IMR-90 (cell line): ENCODE data around the gene CKLF. TPM values are rescaled to one million over a fixed set of nuclear protein-coding genes. Genes with fewer than 3 reads are reported as not detected.
A peak's percentile ranks its signal among the peaks of the same experiment; 100 is the strongest.

Experiments
- ATAC-seq: fragments of 200-7000 bp; cut with Tn5 transposase; 2 replicates; pipeline ENCODE4 v1.9.1; 2020; ENCODE audit warnings: low read depth, mild to moderate bottlenecking, moderate library complexity
- BruUV-seq: library from RNA; stranded (reverse); fragments of 400-500 nt; replicated peaks from 2 replicates; lab custom pipeline; 2021; lab: Mats Ljungman, UMichigan
- CTCF ChIA-PET: fragments of 300-600 bp; formaldehyde crosslinking; extraction: SDS; loops from one replicate; lab custom pipeline; 2021; ENCODE audit warnings: antibody characterized with exemption; lab: Yijun Ruan, JAX
- POLR2A ChIA-PET: fragments of 300-600 bp; sonication (Branson Sonifier 250); formaldehyde crosslinking; loops from one replicate; lab custom pipeline; 2022; ENCODE audit warnings: antibody characterized with exemption; ENCODE audit not compliant: unreplicated experiment; lab: Charles Lee
- DNase-seq: peaks from one replicate; pipeline ENCODE4 v3.0.0; 2013
- H2AFZ ChIP-seq: replicated peaks from 2 replicates; pipeline ENCODE3; 2013; ENCODE audit warnings: low read length, mild to moderate bottlenecking; ENCODE audit not compliant: poor library complexity
- H2AK5ac ChIP-seq: 2 replicates; pipeline ENCODE4 v1.6.1; 2013; ENCODE audit warnings: low read depth, low read length, inconsistent platforms
- H2AK9ac ChIP-seq: replicated peaks from 2 replicates; pipeline ENCODE3; 2013; ENCODE audit warnings: mild to moderate bottlenecking, low read depth, low read length, moderate library complexity; ENCODE audit not compliant: poor library complexity
- H2BK120ac ChIP-seq: 2 replicates; pipeline ENCODE4 v1.6.1; 2013; ENCODE audit warnings: low read depth, low read length, inconsistent platforms
- H2BK15ac ChIP-seq: 3 replicates; pipeline ENCODE4 v1.6.1; 2013; ENCODE audit warnings: low read depth, low read length, inconsistent platforms
- H2BK20ac ChIP-seq: 2 replicates; pipeline ENCODE4 v1.6.1; 2013; ENCODE audit warnings: low read depth, mild to moderate bottlenecking, inconsistent platforms, low read length, moderate library complexity
- H2BK5ac ChIP-seq: 2 replicates; pipeline ENCODE4 v1.6.1; 2013; ENCODE audit warnings: mild to moderate bottlenecking, low read depth, low read length, inconsistent platforms; ENCODE audit not compliant: poor library complexity, severe bottlenecking
- H3K14ac ChIP-seq: replicated peaks from 2 replicates; pipeline ENCODE4 v1.6.1; 2013; ENCODE audit warnings: low read depth, low read length, inconsistent platforms
- H3K18ac ChIP-seq: 2 replicates; pipeline ENCODE4 v1.6.1; 2013; ENCODE audit warnings: low read depth, low read length, control low read depth
- H3K23ac ChIP-seq: 2 replicates; pipeline ENCODE4 v1.6.1; 2013; ENCODE audit warnings: low read depth, low read length, inconsistent platforms
- H3K27ac ChIP-seq: 2 replicates; pipeline ENCODE4 v1.5.1; 2013; ENCODE audit warnings: mild to moderate bottlenecking, control low read depth, low read length; ENCODE audit not compliant: insufficient read depth
- H3K27me3 ChIP-seq: 2 replicates; pipeline ENCODE4 v1.6.1; 2013; ENCODE audit warnings: low read length; ENCODE audit not compliant: control insufficient read depth, insufficient read depth
- H3K36me3 ChIP-seq: 2 replicates; pipeline ENCODE4 v1.6.1; 2013; ENCODE audit warnings: low read length, mixed read lengths; ENCODE audit not compliant: control insufficient read depth, insufficient read depth
- H3K4ac ChIP-seq: 2 replicates; pipeline ENCODE4 v1.6.1; 2013; ENCODE audit warnings: low read depth, low read length, inconsistent platforms
- H3K4me1 ChIP-seq: 2 replicates; pipeline ENCODE4 v1.6.1; 2013; ENCODE audit warnings: low read length, mixed read lengths; ENCODE audit not compliant: control insufficient read depth, insufficient read depth
- H3K4me2 ChIP-seq: 2 replicates; pipeline ENCODE4 v1.6.1; 2013; ENCODE audit warnings: low read depth, mild to moderate bottlenecking, control low read depth, low read length, moderate library complexity
- H3K4me3 ChIP-seq: 2 replicates; pipeline ENCODE4 v1.5.1; 2013; ENCODE audit warnings: low read depth, mild to moderate bottlenecking, control low read depth, low read length, moderate library complexity; ENCODE audit not compliant: insufficient read depth
- H3K56ac ChIP-seq: 2 replicates; pipeline ENCODE4 v1.6.1; 2013; ENCODE audit warnings: low read length, inconsistent platforms; ENCODE audit not compliant: insufficient read depth; ENCODE audit errors: extremely low read depth
- H3K79me1 ChIP-seq, 2 experiments: 2 replicates each; pipeline ENCODE4 v1.6.1; 2013; ENCODE audit warnings: low read length in 2 of 2, inconsistent platforms in 1 of 2, low read depth in 1 of 2
- H3K9ac ChIP-seq: 2 replicates; pipeline ENCODE4 v1.6.1; 2013; ENCODE audit warnings: low read depth, low read length, control low read depth
- H3K9me1 ChIP-seq: 2 replicates; pipeline ENCODE4 v1.6.1; 2013; ENCODE audit warnings: low read length, inconsistent platforms; ENCODE audit not compliant: insufficient read depth
- H3K9me3 ChIP-seq: 2 replicates; pipeline ENCODE4 v1.6.1; 2013; ENCODE audit warnings: low read length; ENCODE audit not compliant: control insufficient read depth, insufficient read depth
- H4K20me1 ChIP-seq: 2 replicates; pipeline ENCODE4 v1.6.1; 2013; ENCODE audit warnings: low read length, inconsistent platforms; ENCODE audit not compliant: insufficient read depth
- H4K5ac ChIP-seq: 2 replicates; pipeline ENCODE4 v1.6.1; 2013; ENCODE audit warnings: mild to moderate bottlenecking, low read depth, low read length, control low read depth
- H4K8ac ChIP-seq, 2 experiments: 2 replicates each; pipeline ENCODE4 v1.6.1; 2013; ENCODE audit warnings: low read depth in 2 of 2, low read length in 2 of 2, control low read depth in 1 of 2, inconsistent platforms in 1 of 2
- H4K91ac ChIP-seq: 2 replicates; pipeline ENCODE4 v1.6.1; 2013; ENCODE audit warnings: low read depth, low read length, inconsistent platforms; ENCODE audit not compliant: insufficient read depth
- CEBPB ChIP-seq: IDR thresholded peaks from 2 replicates; pipeline ENCODE4 v1.6.1; 2012; ENCODE audit warnings: low read depth, low read length, improper control_type of control experiment
- FOS ChIP-seq: fragments of 150-350 bp; IDR thresholded peaks from 2 replicates; pipeline ENCODE4 v1.6.1; 2016; ENCODE audit warnings: low read depth, low read length
- RAD21 ChIP-seq: IDR thresholded peaks from 2 replicates; pipeline ENCODE4 v1.6.1; 2012; ENCODE audit warnings: low read length, improper control_type of control experiment
- RCOR1 ChIP-seq: IDR thresholded peaks from 2 replicates; pipeline ENCODE4 v1.6.1; 2012; ENCODE audit warnings: mild to moderate bottlenecking, low read length, improper control_type of control experiment; ENCODE audit not compliant: insufficient replicate concordance
- RFX5 ChIP-seq: IDR thresholded peaks from 2 replicates; pipeline ENCODE4 v1.8.0; 2012; ENCODE audit warnings: low read depth, mild to moderate bottlenecking, low read length, moderate library complexity
- WGBS, 2 experiments: methylation state at CpG; one replicate each; pipeline versions ENCODE4 v1.1.5 to v1.1.7; 2013; ENCODE audit warnings: missing lambda C conversion rate in 2 of 2; ENCODE audit not compliant: insufficient read length in 1 of 2; ENCODE audit errors: extremely low coverage in 2 of 2; 5-methylcytosine and 5-hydroxymethylcytosine counted together
- dilution Hi-C: fragments of 300-500 bp; cut with HindIII; formaldehyde crosslinking; loops from one replicate; pipeline ENCODE4 v1.14.3; 2018; ENCODE audit warnings: low sequenced_read_pairs; ENCODE audit not compliant: unreplicated experiment
- in situ Hi-C: fragments of 300-500 bp; cut with MboI; formaldehyde crosslinking; loops from 3 replicates; pipeline ENCODE4 v1.14.3; 2019; ENCODE audit warnings: low sequenced_read_pairs, inconsistent platforms, mixed read lengths
- intact Hi-C: fragments of 100-400 bp; cut with micrococcal nuclease; formaldehyde crosslinking; loops from 2 replicates; pipeline ENCODE4 v1.10.0; 2022
- polyA plus RNA-seq, 3 experiments: library from polyadenylated mRNA; depleted of rRNA; stranded (reverse); fragments of >200 nt; gene quantifications; 2 replicates each; pipeline ENCODE4 v1.2.3, GENCODE V29; 2012; ENCODE audit warnings: low replicate concordance in 1 of 3
- total RNA-seq: library from RNA; depleted of rRNA; stranded (reverse); fragments of >200 nt; gene quantifications from 2 replicates; pipeline ENCODE4 v1.2.3, GENCODE V29; 2012
- TF ChIP-seq, protein P1 (sequence below): fragments of 150-350 bp; IDR thresholded peaks from 2 replicates; pipeline ENCODE4 v1.6.1; 2016; ENCODE audit warnings: low read depth, mild to moderate bottlenecking, low read length, moderate library complexity, borderline replicate concordance

The CKLF gene
- total and polyA plus RNA-seq, 2 of the 4 experiments (the other 2 are of a cell fraction): 60.8 to 92.2 TPM

DNA sequence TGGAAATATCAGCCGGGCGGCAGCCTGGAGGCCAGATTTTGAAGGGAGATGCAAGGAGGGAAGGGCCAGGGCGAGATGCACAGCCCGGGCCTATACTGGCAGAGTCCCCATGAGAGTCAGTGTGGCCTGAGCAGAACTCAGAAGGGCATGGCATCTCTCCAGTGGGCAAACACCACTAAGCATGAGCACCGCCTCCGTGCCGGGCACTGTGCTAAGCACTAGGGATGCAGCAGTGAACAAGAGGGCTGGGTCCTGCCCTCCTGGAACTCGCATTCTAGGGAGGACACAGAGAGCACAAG, 35.9 kb upstream of the CKLF start:
- Histone ChIP-seq H3K9me1 (peaks cover 48% of the 10 kb centered on the region), H4K8ac (peak overlapping the region; percentile 17 to 91; a peak in 3 of 4 replicates), H2AK5ac (peak overlapping the region; percentile 98), H3K9me3 (no peaks in the 10 kb centered on the region), H2BK5ac (peak overlapping the region; percentile 86), H2BK120ac (peak overlapping the region; percentile 97), H3K27ac (peak overlapping the region; percentile 86), H3K79me1 (peaks cover 3 to 46% of the 10 kb centered on the region in 2 experiments; a peak in 3 of 4 replicates), H3K36me3 (peaks cover 2% of the 10 kb centered on the region; the same call in 1 of the 2 replicates), H2AK9ac (peak overlapping the region; percentile 97), H3K4me1 (peaks cover 35% of the 10 kb centered on the region), H2BK15ac (peak overlapping the region; percentile 68; the same call in 2 of the 3 replicates), H3K9ac (peak overlapping the region; percentile 36), H3K23ac (peak overlapping the region; percentile 86; the same call in 1 of the 2 replicates), H2BK20ac (peak overlapping the region; percentile 89), H3K18ac (peak overlapping the region; percentile 73), H3K56ac (peak overlapping the region; percentile 46), H3K4ac (peak overlapping the region; percentile 95), H3K4me2 (peak overlapping the region; percentile 40), H2AFZ (peak overlapping the region; percentile 88), H3K27me3 (no peaks in the 10 kb centered on the region), H3K4me3 (no peak overlapping the region), H4K20me1 (peaks cover 2% of the 10 kb centered on the region; the same call in 1 of the 2 replicates), H3K14ac (peak overlapping the region; percentile 87), H4K5ac (peak overlapping the region; percentile 69), H4K91ac (peak overlapping the region; percentile 94)
- ATAC-seq (peak; percentile 30; the same call in 1 of the 2 replicates), DNase-seq (no peak)
- BruUV-seq: no TSS peak
- dilution Hi-C loops: no loop called here
- WGBS, 2 experiments: 48% methylated on average over 4 of the region's 8 CpGs; no CpG with 5 or more reads in 1 of the 2 experiments
- CTCF ChIA-PET: interaction anchor here (1.1 to 1.5 kb wide), 4 partner anchors 28 to 159 kb away, joined by 3 to 5 read pairs (median 4); no protein-coding TSS in a partner anchor
- intact Hi-C loops: loop anchor here (1.0 kb wide), 1 partner anchor 110 kb away; no protein-coding TSS in a partner anchor
- TF ChIP-seq RCOR1 (no peak), RAD21 (no peak), FOS (no peak), CEBPB (no peak), RFX5 (no peak)
- TF ChIP-seq, protein P1, sequence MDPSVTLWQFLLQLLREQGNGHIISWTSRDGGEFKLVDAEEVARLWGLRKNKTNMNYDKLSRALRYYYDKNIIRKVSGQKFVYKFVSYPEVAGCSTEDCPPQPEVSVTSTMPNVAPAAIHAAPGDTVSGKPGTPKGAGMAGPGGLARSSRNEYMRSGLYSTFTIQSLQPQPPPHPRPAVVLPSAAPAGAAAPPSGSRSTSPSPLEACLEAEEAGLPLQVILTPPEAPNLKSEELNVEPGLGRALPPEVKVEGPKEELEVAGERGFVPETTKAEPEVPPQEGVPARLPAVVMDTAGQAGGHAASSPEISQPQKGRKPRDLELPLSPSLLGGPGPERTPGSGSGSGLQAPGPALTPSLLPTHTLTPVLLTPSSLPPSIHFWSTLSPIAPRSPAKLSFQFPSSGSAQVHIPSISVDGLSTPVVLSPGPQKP: no peak
- in situ Hi-C loops: no loop called here
- POLR2A ChIA-PET: no interaction called here
